Non-pigmented ciliary epithelial cell (primary cell): ENCODE results near the gene COQ4.

Source experiments
- DNase-seq: peaks from one replicate; pipeline ENCODE4 v3.0.0-alpha.2; 2010; ENCODE audit warnings: low read depth

COQ4 gene

DNA sequence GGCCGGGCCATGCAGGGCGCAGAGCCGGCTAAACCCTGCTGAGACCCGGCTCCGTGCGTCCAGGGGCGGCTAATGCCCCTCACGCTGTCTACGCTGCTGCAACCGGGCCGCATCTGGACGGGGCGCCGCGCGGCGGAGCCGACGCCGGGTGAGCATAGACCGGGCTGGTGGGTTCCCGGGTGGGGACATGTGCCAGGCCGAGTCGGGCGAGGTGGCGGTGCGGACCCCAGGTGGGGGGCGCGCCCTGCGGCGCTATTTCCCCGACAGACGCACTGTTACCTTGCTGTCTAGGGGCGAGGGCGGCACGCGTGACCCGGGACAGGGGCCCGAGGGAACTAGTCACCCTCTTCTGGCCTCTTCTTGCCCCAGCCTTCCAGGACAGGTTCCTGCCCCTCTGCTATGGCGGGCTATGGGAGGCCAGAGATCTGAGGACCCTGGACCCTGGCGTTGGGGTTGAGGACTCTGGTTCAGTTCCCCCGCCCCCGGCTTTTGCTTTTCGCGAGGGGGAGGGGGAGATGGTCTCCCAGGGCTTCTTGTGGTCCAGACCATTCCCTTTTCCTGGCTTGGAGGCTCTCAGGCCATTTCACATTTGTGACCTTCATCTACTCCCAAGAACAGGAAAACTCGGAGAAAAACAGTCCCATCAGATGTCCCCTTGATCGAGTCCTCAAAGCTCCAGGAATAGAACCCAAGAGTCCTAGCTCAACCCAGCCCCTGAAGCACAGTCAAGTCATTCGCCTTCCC is 18.2 kb downstream of the COQ4 start:
- no peak for DNase-seq

DNA sequence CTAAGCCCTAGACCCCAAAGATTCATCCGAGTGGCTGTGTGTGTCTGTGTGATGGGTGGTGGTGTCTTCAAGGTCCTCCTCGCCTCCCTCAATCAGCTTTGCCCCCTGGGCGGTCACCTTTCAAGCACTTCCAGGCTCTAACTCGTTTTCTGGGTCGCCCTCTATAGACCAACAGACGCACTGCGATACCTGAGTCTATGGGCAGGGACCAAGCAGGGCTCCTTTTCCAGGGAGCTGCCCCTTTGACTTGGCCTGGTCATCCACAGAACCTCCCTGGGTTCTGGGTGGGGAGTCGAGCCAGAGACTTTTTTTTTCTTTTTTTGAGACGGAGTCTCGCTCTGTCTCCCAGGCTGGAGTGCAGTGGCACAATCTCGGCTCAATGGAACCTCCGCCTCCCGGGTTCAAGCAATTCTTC is 18.8 kb downstream of the COQ4 start:
- DNase-seq: no peak

GRCh38 chr9:128342971-128343680 is 20.5 kb downstream of the COQ4 start:
- DNase-seq: no peak

GRCh38 chr9:128343855-128344254 is 21.2 kb downstream of the COQ4 start:
- DNase-seq: no peak

- DNase-seq: no peak
Measured at GRCh38 chr9:128344931-128345605, 22.4 kb downstream of the COQ4 start.

- DNase-seq: no peak
Measured at GRCh38 chr9:128349125-128349524, 26.5 kb downstream of the COQ4 start.

GRCh38 chr9:128349772-128350171 is 27.1 kb downstream of the COQ4 start:
- no peak for DNase-seq

- no peak for DNase-seq
Measured at GRCh38 chr9:128355451-128355850, 32.8 kb downstream of the COQ4 start.

GRCh38 chr9:128358090-128358489 is 35.5 kb downstream of the COQ4 start:
- no peak for DNase-seq

GRCh38 chr9:128358861-128359260 is 36.2 kb downstream of the COQ4 start:
- no peak for DNase-seq

DNA sequence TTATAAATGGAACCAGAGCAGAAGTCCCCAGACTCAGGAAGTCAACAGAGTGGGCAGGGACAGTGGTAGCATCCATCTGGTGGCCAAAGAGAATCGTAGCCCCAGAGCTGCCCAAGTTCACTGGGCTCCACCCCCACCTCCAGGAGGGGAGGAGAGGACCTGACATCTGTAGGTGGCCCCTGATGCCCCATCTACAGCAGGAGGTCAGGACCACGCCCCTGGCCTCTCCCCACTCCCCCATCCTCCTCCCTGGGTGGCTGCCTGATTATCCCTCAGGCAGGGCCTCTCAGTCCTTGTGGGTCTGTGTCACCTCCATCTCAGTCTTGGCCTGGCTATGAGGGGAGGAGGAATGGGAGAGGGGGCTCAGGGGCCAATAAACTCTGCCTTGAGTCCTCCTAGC is 38.2 kb downstream of the COQ4 start:
- no peak for DNase-seq

DNA sequence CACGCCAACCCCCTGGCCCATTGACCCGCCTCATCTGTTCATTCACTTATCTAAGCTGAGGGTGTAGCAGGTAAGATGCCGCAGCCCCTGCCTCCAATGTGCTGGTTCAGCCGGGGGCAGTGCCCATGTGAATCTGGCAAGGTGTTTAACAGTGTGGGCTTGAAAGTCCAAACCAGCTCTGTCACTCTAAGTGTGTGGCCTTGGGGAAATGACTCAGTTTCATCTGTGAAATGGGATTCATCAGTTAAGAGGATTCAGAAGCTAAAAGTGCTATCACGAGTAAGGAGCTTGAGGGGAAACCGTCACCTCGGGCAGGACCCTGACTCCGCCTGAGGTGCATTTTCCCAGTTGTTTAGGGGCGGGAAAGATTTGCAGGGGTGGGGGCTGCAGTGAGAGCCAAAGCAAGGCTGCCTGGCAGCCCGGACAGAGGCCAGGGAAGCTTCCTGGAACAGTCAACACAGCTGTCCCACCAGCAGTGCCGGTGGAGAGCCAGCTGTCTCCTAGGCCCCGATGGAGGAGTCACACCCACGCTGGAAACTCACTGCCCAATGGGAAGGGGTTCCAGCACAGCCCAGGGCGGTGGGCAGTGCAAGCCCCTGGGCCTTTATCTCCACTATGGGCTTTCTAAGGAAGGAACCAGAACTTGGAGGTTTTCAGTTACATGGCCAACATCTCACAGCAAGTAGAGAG is 38.8 kb downstream of the COQ4 start:
- no peak for DNase-seq

- no peak for DNase-seq
Measured at GRCh38 chr9:128361986-128362646, 39.5 kb downstream of the COQ4 start.

DNA sequence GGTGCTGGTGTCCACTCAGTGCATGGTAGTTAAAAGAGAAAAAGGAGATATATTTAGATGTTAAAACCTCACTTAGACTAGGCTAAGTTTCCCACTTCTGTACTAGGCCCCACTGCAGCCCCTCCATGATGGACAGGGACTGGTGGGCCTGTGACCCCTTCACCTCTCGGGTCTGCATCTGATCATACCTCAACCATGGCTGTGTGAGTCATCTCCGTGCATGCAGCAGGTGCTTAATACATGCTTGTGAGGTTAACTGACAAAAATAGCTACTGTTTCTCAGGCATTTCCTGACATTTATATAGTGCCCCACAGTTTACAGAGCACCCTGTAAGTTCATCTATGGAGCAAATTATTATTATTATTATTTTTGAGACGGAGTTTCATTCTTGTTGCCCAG is 40.1 kb downstream of the COQ4 start:
- no peak for DNase-seq

DNA sequence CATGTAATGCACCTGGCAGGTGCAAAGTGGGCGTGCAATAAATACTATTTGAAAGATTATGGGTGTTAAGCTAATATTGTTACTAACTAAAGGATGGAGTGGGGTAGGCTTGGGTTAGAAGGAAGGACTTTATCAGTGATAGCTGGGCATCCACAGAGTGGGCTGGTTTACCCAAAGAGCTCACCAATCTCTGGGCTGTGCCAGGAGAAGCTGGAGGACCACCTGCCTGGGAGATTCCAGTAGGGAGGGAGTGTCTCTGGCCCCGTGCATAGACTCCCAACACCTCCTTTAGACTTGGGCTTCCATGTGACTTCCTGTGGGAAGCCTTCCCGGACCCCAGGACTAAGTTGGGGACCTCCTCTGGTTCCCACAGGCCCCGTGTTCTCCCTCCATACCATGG is 42.9 kb downstream of the COQ4 start:
- no peak for DNase-seq

DNA sequence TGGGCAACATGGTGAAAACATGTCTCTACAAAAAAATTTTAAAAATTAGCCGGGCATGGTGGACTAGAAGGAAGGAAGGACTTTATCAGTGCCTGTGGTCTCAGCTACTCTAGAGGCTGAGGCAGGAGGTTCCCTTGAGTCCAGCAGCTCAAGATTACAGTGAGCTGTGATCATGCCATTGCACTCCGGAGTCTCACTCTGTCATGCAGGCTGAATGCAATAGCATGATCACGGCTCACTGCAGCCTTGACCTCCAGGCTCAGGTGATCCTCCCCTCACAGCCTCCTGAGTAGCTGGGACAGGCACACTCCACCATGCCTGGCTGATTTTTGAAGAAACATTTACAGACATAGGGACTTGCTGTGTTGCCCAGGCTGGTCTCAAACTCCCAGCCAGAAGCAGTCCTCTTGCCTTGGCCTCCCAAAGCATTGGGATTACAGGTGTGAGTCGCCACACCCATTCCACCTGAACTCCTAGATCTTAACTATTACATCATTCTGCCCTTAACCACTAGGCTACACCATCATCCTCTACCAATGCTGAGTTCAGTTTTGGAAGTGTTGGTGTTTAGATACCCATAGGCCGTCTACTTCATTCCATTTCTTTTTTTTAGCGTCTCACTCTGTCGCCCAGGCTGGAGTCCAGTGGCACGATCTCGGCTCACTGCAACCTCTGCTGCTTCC is 46.5 kb downstream of the COQ4 start:
- no peak for DNase-seq

DNA sequence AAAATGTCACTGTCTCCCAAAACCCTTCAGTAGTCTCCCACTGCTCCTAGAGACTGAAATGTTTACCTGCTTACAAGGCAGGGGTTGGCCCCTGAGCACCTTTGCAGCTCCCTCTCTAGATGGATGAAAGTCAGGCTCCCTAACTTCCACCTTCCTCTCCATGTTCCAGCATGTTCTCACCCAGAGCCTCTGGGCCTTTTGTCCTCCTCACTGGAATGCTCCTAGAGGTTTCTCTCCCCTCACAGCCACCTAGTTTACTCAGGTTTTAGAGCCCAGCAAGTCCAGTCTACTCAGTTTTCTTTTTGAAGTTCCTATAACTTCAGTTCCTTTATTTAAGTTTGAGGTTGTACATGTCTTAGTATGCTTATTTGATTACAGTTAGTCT is 47.7 kb downstream of the COQ4 start:
- no peak for DNase-seq

- peak; percentile 65 for DNase-seq
Measured at GRCh38 chr9:128370752-128371629, 48.4 kb downstream of the COQ4 start, which contains the start of gene URM1. URM1 (plus strand) TSS chr9:128371374; CDS start chr9:128371381, 7 bp downstream.

DNA sequence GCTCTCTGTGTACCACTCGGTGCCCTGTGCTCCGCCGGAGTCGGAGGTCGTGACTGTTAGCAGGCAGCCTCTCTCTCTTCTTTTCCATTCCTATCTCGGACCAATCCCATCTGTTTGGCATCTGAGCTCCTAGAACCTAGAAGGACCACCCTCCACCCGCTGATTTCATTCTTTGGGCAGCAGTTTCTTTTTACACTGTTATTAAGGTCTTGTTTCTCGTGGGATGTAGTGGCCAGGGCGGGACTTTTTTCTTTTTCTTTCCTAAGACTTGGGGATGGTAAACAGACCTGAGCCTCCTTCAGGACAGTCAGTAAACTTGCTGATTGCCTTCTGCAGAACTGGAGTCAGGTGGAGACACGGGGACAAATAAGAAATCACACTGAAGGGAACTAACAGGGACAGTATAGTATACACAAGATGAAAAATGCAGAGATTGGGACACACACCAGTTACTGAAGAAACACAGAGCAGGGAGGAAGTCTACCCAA is 49.0 kb downstream of the COQ4 start:
- DNase-seq: no peak

DNA sequence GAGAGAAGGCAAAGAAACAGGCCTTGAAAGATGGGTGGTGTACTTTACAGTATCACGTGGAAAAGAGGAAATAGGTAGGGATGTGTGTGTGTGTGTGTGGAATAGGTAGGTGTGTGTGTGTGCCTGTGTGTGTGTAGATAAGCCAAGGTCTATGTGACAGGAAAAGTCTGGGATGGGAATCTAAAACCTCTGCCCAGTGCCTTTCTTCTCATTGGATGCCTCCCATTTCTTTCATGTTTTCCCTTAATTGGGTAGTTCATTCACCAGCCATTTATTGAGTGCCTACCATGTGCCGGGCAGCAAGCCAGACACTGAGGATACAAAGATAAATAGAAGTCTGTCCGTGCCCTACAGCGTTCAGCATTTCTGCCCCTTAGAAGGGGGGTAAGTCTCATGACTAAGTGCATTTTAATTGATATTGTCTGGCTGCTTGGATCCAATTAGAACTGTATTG is 49.6 kb downstream of the COQ4 start:
- DNase-seq: no peak
